HEK293 (cell line): ENCODE measurements around the gene NEK6.

Experiments
- CTCF ChIA-PET: fragments of 350-600 bp; formaldehyde crosslinking; extraction: SDS; loops from one replicate; lab custom pipeline; 2021; ENCODE audit warnings: antibody characterized with exemption; lab: Yijun Ruan, JAX
- POLR2A ChIA-PET: fragments of 300-600 bp; formaldehyde crosslinking; extraction: SDS; loops from one replicate; lab custom pipeline; 2020; ENCODE audit warnings: antibody characterized with exemption, inconsistent platforms; lab: Yijun Ruan, JAX
- H3K27ac ChIP-seq: fragments of 200-500 bp; sonication (Bioruptor generic); 2 replicates; pipeline ENCODE4 v1.5.1; 2014; ENCODE audit warnings: low read depth, low read length, control low read depth, inconsistent platforms; ENCODE audit errors: extremely low read depth
- H3K36me3 ChIP-seq, 2 experiments: fragments of 200-500 bp in 1 of 2; sonication (Bioruptor generic) in 1 of 2; 1 replicate in 1 of 2; 2 replicates in 1 of 2; pipeline ENCODE4 v1.5.1; 2014 to 2017; ENCODE audit warnings: inconsistent platforms in 2 of 2, low read length in 2 of 2; ENCODE audit not compliant: control insufficient read depth in 2 of 2, insufficient read depth in 1 of 2
- H3K4me1 ChIP-seq: fragments of 200-500 bp; sonication (Bioruptor generic); 2 replicates; pipeline ENCODE4 v1.5.1; 2014; ENCODE audit warnings: mild to moderate bottlenecking, low read length, inconsistent platforms; ENCODE audit not compliant: control insufficient read depth, insufficient read depth
- H3K4me3 ChIP-seq: 2 replicates; pipeline ENCODE4 v1.5.1; 2011; ENCODE audit warnings: low read depth, mild to moderate bottlenecking, control low read depth, low read length, moderate library complexity
- H3K9me3 ChIP-seq: fragments of 200-500 bp; sonication (Bioruptor generic); 2 replicates; pipeline ENCODE4 v1.5.1; 2014; ENCODE audit warnings: low read depth, low read length, inconsistent platforms; ENCODE audit not compliant: control insufficient read depth, insufficient read depth
- KLF9 ChIP-seq: fragments of 450-650 bp; formaldehyde crosslinking; IDR thresholded peaks from 2 replicates; pipeline ENCODE4 v1.5.1; 2016; ENCODE audit warnings: missing biosample characterization, missing genetic modification characterization, low read depth
- PRDM10 ChIP-seq: fragments of 450-650 bp; formaldehyde crosslinking; IDR thresholded peaks from 2 replicates; pipeline ENCODE4 v1.5.1; 2016; ENCODE audit warnings: missing biosample characterization, missing genetic modification characterization
- ZFP3 ChIP-seq: fragments of 450-650 bp; formaldehyde crosslinking; IDR thresholded peaks from 2 replicates; pipeline ENCODE4 v1.5.1; 2016; ENCODE audit warnings: low read depth, missing biosample characterization, missing genetic modification characterization
- ZFP69B ChIP-seq: fragments of 450-650 bp; formaldehyde crosslinking; IDR thresholded peaks from 2 replicates; pipeline ENCODE4 v1.5.1; 2016; ENCODE audit warnings: missing biosample characterization, missing genetic modification characterization
- ZNF121 ChIP-seq: fragments of 450-650 bp; formaldehyde crosslinking; IDR thresholded peaks from 2 replicates; pipeline ENCODE4 v1.5.1; 2016; ENCODE audit warnings: missing biosample characterization, missing genetic modification characterization
- ZNF214 ChIP-seq: fragments of 450-650 bp; formaldehyde crosslinking; IDR thresholded peaks from 2 replicates; pipeline ENCODE4 v1.5.1; 2017; ENCODE audit warnings: missing biosample characterization, mild to moderate bottlenecking, missing genetic modification characterization, borderline replicate concordance
- ZNF221 ChIP-seq: fragments of 450-650 bp; formaldehyde crosslinking; IDR thresholded peaks from 2 replicates; pipeline ENCODE4 v1.5.1; 2017; ENCODE audit warnings: missing biosample characterization, missing genetic modification characterization, borderline replicate concordance
- ZNF391 ChIP-seq: fragments of 450-650 bp; formaldehyde crosslinking; IDR thresholded peaks from 2 replicates; pipeline ENCODE4 v1.5.1; 2016; ENCODE audit warnings: low read depth, missing biosample characterization, missing genetic modification characterization, borderline replicate concordance
- ZNF449 ChIP-seq: fragments of 450-650 bp; formaldehyde crosslinking; IDR thresholded peaks from 2 replicates; pipeline ENCODE4 v1.5.1; 2017; ENCODE audit warnings: missing biosample characterization, mild to moderate bottlenecking, missing genetic modification characterization, moderate library complexity
- ZNF518A ChIP-seq: fragments of 450-650 bp; formaldehyde crosslinking; conservative IDR thresholded peaks from 2 replicates; pipeline ENCODE4 v1.5.1; 2016; ENCODE audit warnings: low read depth, missing biosample characterization, missing genetic modification characterization
- ZNF561 ChIP-seq: fragments of 450-650 bp; IDR thresholded peaks from 2 replicates; pipeline ENCODE4 v1.5.1; 2018; ENCODE audit warnings: missing biosample characterization, missing genetic modification characterization, borderline replicate concordance
- ZNF626 ChIP-seq: fragments of 450-650 bp; sonication (Bioruptor Pico); formaldehyde crosslinking; IDR thresholded peaks from 2 replicates; pipeline ENCODE4 v1.5.1; 2018; ENCODE audit warnings: missing biosample characterization, missing genetic modification characterization, inconsistent platforms
- ZNF654 ChIP-seq: fragments of 450-650 bp; formaldehyde crosslinking; IDR thresholded peaks from 2 replicates; pipeline ENCODE4 v1.5.1; 2016; ENCODE audit warnings: low read depth, missing biosample characterization, missing genetic modification characterization
- ZNF660 ChIP-seq: fragments of 450-650 bp; IDR thresholded peaks from 2 replicates; pipeline ENCODE4 v1.5.1; 2018; ENCODE audit warnings: missing biosample characterization, mild to moderate bottlenecking, missing genetic modification characterization
- TF ChIP-seq, protein P1 (sequence below): fragments of 450-650 bp; formaldehyde crosslinking; IDR thresholded peaks from 2 replicates; pipeline ENCODE4 v1.5.1; 2016; ENCODE audit warnings: missing biosample characterization, missing genetic modification characterization
- TF ChIP-seq, protein P2 (sequence below): fragments of 450-650 bp; formaldehyde crosslinking; IDR thresholded peaks from 2 replicates; pipeline ENCODE4 v1.5.1; 2016; ENCODE audit warnings: missing biosample characterization, missing genetic modification characterization

Gene NEK6

GRCh38 chr9:124315882-124316281 lies 58.1 kb downstream of the NEK6 start (continued):
- TF ChIP-seq PRDM10 (tag by site-specific recombination) = no peak
- TF ChIP-seq ZNF221 (tag by site-specific recombination) = no peak
- no peak for TF ChIP-seq ZNF391
- no peak for TF ChIP-seq ZFP69B
- no peak for TF ChIP-seq ZFP3 (tag by site-specific recombination)

- Histone ChIP-seq H3K4me3 (no peak overlapping the region), H3K36me3 (peaks cover 0 to 28% of the 10 kb centered on the region in 2 experiments; a peak in 1 of 3 replicates), H3K27ac (no peak overlapping the region), H3K4me1 (no peaks in the 10 kb centered on the region), H3K9me3 (no peaks in the 10 kb centered on the region)
- ChIA-PET CTCF (interaction anchor here (0.6 to 2.3 kb wide), 25 partner anchors 9 to 942 kb away, joined by 3 to 9 read pairs (median 3); no protein-coding TSS in a partner anchor), POLR2A (no interaction called here)
- peak; percentile 86 for TF ChIP-seq KLF9 (tag by site-specific recombination)
- peak; percentile 14; the same call in 1 of the 2 replicates for TF ChIP-seq ZNF654 (tag by site-specific recombination)
- TF ChIP-seq, protein P1, sequence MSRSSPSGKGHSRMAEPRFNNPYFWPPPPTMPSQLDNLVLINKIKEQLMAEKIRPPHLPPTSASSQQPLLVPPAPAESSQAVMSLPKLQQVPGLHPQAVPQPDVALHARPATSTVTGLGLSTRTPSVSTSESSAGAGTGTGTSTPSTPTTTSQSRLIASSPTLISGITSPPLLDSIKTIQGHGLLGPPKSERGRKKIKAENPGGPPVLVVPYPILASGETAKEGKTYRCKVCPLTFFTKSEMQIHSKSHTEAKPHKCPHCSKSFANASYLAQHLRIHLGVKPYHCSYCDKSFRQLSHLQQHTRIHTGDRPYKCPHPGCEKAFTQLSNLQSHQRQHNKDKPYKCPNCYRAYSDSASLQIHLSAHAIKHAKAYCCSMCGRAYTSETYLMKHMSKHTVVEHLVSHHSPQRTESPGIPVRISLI (tag by site-specific recombination) = no peak
- no peak for TF ChIP-seq ZNF561
- TF ChIP-seq ZNF626 (tag by site-specific recombination) = no peak
- no peak for TF ChIP-seq ZNF214 (tag by site-specific recombination)
- peak; percentile 36; the same call in 1 of the 2 replicates for TF ChIP-seq ZNF121
- peak; percentile 27; the same call in 1 of the 2 replicates for TF ChIP-seq ZNF518A (tag by site-specific recombination)
- no peak for TF ChIP-seq PRDM10 (tag by site-specific recombination)
- TF ChIP-seq, protein P2, sequence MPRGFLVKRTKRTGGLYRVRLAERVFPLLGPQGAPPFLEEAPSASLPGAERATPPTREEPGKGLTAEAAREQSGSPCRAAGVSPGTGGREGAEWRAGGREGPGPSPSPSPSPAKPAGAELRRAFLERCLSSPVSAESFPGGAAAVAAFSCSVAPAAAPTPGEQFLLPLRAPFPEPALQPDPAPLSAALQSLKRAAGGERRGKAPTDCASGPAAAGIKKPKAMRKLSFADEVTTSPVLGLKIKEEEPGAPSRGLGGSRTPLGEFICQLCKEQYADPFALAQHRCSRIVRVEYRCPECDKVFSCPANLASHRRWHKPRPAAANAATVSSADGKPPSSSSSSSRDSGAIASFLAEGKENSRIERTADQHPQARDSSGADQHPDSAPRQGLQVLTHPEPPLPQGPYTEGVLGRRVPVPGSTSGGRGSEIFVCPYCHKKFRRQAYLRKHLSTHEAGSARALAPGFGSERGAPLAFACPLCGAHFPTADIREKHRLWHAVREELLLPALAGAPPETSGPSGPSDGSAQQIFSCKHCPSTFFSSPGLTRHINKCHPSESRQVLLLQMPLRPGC (tag by site-specific recombination) = no peak
- TF ChIP-seq ZNF449 (tag by site-specific recombination) = no peak
- TF ChIP-seq ZNF660 (tag by site-specific recombination) = 0 out of 2 replicates have a peak, but pooled peaks have one; percentile 30
Measured at GRCh38 chr9:124320062-124320973, 62.6 kb downstream of the NEK6 start.
